HEK293 (cell line): ENCODE results near the gene ASAH2.

Source experiments
- BCL11A ChIP-seq: fragments of 450-650 bp; formaldehyde crosslinking; IDR thresholded peaks from 2 replicates; pipeline ENCODE4 v1.5.1; 2016; ENCODE audit warnings: low read depth, missing biosample characterization, missing genetic modification characterization
- CTCF ChIP-seq: fragments of 450-650 bp; formaldehyde crosslinking; IDR thresholded peaks from 2 replicates; pipeline ENCODE4 v1.5.1; 2016; ENCODE audit warnings: missing biosample characterization, missing genetic modification characterization
- ZBTB7A ChIP-seq: fragments of 450-650 bp; formaldehyde crosslinking; IDR thresholded peaks from 2 replicates; pipeline ENCODE4 v1.5.1; 2016; ENCODE audit warnings: low read depth, missing biosample characterization, missing genetic modification characterization
- ZEB2 ChIP-seq: fragments of 450-650 bp; formaldehyde crosslinking; IDR thresholded peaks from 2 replicates; pipeline ENCODE4 v1.5.1; 2016; ENCODE audit warnings: missing biosample characterization, missing genetic modification characterization
- ZFHX2 ChIP-seq: fragments of 450-650 bp; formaldehyde crosslinking; conservative IDR thresholded peaks from 2 replicates; pipeline ENCODE4 v1.5.1; 2016; ENCODE audit warnings: missing biosample characterization, missing genetic modification characterization
- ZNF140 ChIP-seq: fragments of 450-650 bp; formaldehyde crosslinking; IDR thresholded peaks from 2 replicates; pipeline ENCODE4 v1.5.1; 2016; ENCODE audit warnings: missing biosample characterization, missing genetic modification characterization
- ZNF239 ChIP-seq: fragments of 450-650 bp; formaldehyde crosslinking; IDR thresholded peaks from 2 replicates; pipeline ENCODE4 v1.5.1; 2016; ENCODE audit warnings: missing biosample characterization, missing genetic modification characterization
- ZNF416 ChIP-seq: fragments of 450-650 bp; formaldehyde crosslinking; IDR thresholded peaks from 2 replicates; pipeline ENCODE4 v1.5.1; 2016; ENCODE audit warnings: missing biosample characterization, missing genetic modification characterization
- ZNF785 ChIP-seq: fragments of 450-650 bp; formaldehyde crosslinking; IDR thresholded peaks from 2 replicates; pipeline ENCODE4 v1.5.1; 2016; ENCODE audit warnings: missing biosample characterization, missing genetic modification characterization
- ZSCAN16 ChIP-seq: fragments of 450-650 bp; formaldehyde crosslinking; IDR thresholded peaks from 2 replicates; pipeline ENCODE4 v1.5.1; 2016; ENCODE audit warnings: missing biosample characterization, missing genetic modification characterization

- TF ChIP-seq CTCF (tag by site-specific recombination): no peak
- no peak for TF ChIP-seq ZNF785 (tag by site-specific recombination)
- TF ChIP-seq ZSCAN16 (tag by site-specific recombination): no peak
- no peak for TF ChIP-seq ZEB2
- no peak for TF ChIP-seq ZFHX2
- no peak for TF ChIP-seq ZNF416 (tag by site-specific recombination)
- TF ChIP-seq BCL11A (tag by site-specific recombination): no peak
- no peak for TF ChIP-seq ZNF140 (tag by site-specific recombination)
- TF ChIP-seq ZBTB7A: no peak
- TF ChIP-seq ZNF239: no peak
Measured at GRCh38 chr10:50254479-50254878, 3.2 kb upstream of the ASAH2 start.
